T-helper 2 cell treated with Interferon-gamma antibody and Interleukin-4, amounts not matched to agents 5 μg/mL and 100 μg/mL, for 36 hours (primary cell): ENCODE results near the gene IL25.
"Not testable (repeated sequence)": the region's sequence is repeated elsewhere in the genome, so short reads cannot be mapped to it uniquely, and the experiment has no call there.

Experiments
- DNase-seq: peaks from one replicate; pipeline ENCODE4 v3.0.0; 2021; ENCODE audit warnings: low spot score
- H3K27ac Mint-ChIP-seq: one replicate; pipeline ENCODE4 v1.8.0; 2021; ENCODE audit warnings: mild to moderate bottlenecking, mixed read lengths
- H3K27me3 Mint-ChIP-seq: one replicate; pipeline ENCODE4 v1.8.0; 2021; ENCODE audit warnings: low read depth, mixed read lengths
- H3K36me3 Mint-ChIP-seq: one replicate; pipeline ENCODE4 v1.8.0; 2021; ENCODE audit warnings: low read depth, mixed read lengths
- H3K4me1 Mint-ChIP-seq: one replicate; pipeline ENCODE4 v1.8.0; 2021; ENCODE audit warnings: low read depth, mixed read lengths
- H3K4me3 Mint-ChIP-seq: one replicate; pipeline ENCODE4 v1.8.0; 2022; ENCODE audit warnings: mild to moderate bottlenecking, moderate library complexity, mixed read lengths
- H3K9me3 Mint-ChIP-seq: one replicate; pipeline ENCODE4 v1.8.0; 2021; ENCODE audit warnings: mixed read lengths

The IL25 gene

DNA sequence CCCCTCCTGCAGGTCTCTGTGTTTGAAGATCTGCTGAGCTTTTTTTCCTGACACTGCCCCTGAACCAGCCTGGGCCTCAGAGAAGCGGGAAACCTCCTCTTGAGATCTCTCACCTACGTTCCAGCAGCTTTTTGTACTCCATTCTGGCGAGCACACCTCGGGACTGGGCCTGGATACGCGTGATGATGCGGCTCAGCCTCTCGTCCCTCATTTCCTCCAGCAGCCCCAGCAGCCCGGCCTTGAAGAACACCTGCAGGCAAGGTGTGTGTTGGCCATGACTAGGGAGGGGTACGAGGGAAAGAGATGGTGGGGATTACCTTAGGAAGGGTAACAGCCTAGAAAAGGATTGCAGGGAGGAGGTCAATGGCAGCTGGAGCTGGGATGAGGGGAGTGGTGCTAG is 52.6 kb downstream of the IL25 start:
- Mint-ChIP-seq H3K36me3 (no peaks in the 10 kb centered on the region), H3K4me1 (peaks cover 4% of the 10 kb centered on the region), H3K4me3 (no peak overlapping the region), H3K27me3 (peaks cover 3% of the 10 kb centered on the region), H3K27ac (no peak overlapping the region), H3K9me3 (no peaks in the 10 kb centered on the region)
- DNase-seq = no peak

- not testable (repeated sequence) for H3K36me3 Mint-ChIP-seq, H3K4me1 Mint-ChIP-seq, H3K9me3 Mint-ChIP-seq, DNase-seq, H3K27ac Mint-ChIP-seq, H3K4me3 Mint-ChIP-seq, H3K27me3 Mint-ChIP-seq
Observed at GRCh38 chr14:23425798-23426197, 53.2 kb downstream of the IL25 start.
